ENCODE results near the gene TOPAZ1. TPM values are rescaled to one million over a fixed set of nuclear protein-coding genes. Genes with fewer than 3 reads are reported as not detected.

The TOPAZ1 gene
- total RNA-seq, 1 experiment from 2014 or later, result not detected

DNA sequence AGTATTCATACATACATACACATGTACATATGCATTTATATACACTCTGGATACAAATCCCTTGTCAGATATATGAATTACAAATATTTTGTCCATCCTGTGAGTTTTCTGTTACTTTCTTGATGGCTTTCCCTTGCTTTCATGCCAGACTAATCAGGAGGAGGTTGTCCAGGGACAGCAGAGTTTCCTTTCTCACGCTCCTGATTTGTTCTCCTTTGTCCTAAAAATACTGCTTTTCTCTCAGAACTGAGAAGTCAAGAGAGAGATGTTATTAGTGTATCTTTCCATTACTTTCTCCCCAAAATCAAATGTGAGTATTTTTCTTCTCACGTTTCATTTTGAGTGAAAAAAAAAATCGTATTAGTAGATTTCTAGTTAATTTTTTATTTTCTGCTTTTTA, 84.8 kb downstream of the TOPAZ1 start:
- TF ChIP-seq, protein P1, sequence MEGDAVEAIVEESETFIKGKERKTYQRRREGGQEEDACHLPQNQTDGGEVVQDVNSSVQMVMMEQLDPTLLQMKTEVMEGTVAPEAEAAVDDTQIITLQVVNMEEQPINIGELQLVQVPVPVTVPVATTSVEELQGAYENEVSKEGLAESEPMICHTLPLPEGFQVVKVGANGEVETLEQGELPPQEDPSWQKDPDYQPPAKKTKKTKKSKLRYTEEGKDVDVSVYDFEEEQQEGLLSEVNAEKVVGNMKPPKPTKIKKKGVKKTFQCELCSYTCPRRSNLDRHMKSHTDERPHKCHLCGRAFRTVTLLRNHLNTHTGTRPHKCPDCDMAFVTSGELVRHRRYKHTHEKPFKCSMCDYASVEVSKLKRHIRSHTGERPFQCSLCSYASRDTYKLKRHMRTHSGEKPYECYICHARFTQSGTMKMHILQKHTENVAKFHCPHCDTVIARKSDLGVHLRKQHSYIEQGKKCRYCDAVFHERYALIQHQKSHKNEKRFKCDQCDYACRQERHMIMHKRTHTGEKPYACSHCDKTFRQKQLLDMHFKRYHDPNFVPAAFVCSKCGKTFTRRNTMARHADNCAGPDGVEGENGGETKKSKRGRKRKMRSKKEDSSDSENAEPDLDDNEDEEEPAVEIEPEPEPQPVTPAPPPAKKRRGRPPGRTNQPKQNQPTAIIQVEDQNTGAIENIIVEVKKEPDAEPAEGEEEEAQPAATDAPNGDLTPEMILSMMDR (conservative IDR thresholded peaks at IDR 0.05; ENCODE audit: low read depth, low read length), result no peak
- TF ChIP-seq EZH2phosphoT487 (IDR thresholded peaks at IDR 0.05; ENCODE audit: borderline replicate concordance, low read length) (no peak), EZH2 (IDR thresholded peaks at IDR 0.05; ENCODE audit: low read length, unreplicated experiment) (no peak)
- no peaks in the 10 kb centered on the region for H3K27me3 ChIP-seq (ENCODE audit: low read length)
- ATAC-seq (no peak), DNase-seq (no peak)
- no peaks in the 10 kb centered on the region for H4K20me1 ChIP-seq (ENCODE audit: low read length)
- CTCF ChIA-PET, result no interaction called here
- POLR2A ChIA-PET (ENCODE audit: unreplicated experiment), result no interaction called here
- H3K79me2 ChIP-seq (ENCODE audit: low read length), result no peaks in the 10 kb centered on the region
- H3K9me2 ChIP-seq (replicated peaks; ENCODE audit: low read length), result no peaks in the 10 kb centered on the region
- 0 out of 2 replicates have a peak overlapping the region, but pooled peaks have one; percentile 2 for H3K27ac ChIP-seq (ENCODE audit: low read length)
- no peaks in the 10 kb centered on the region for H3K9me3 ChIP-seq (ENCODE audit: low read length)
- no peaks in the 10 kb centered on the region for H3K36me3 ChIP-seq (ENCODE audit: low read depth, low read length)
- no peak overlapping the region for H3K4me2 ChIP-seq (ENCODE audit: low read length)
- intact Hi-C loops (cut with micrococcal nuclease), result loop anchor here (1.0 kb wide), 1 partner anchor 12 kb away; the partner anchor contains the start of gene TCAIM
- no peak overlapping the region for H2AFZ ChIP-seq (ENCODE audit: low read length)
- BruUV-seq (replicated peaks), result no TSS peak
- H3K9ac ChIP-seq (ENCODE audit: low read length), result no peak overlapping the region
- H3K4me1 ChIP-seq (ENCODE audit: insufficient read depth, low read length), result peaks cover 7% of the 10 kb centered on the region
- H3K4me3 ChIP-seq (ENCODE audit: low read length), result no peak overlapping the region
- H3F3A ChIP-seq (ENCODE audit: low read length, unreplicated experiment), result no peaks in the 10 kb centered on the region

DNA sequence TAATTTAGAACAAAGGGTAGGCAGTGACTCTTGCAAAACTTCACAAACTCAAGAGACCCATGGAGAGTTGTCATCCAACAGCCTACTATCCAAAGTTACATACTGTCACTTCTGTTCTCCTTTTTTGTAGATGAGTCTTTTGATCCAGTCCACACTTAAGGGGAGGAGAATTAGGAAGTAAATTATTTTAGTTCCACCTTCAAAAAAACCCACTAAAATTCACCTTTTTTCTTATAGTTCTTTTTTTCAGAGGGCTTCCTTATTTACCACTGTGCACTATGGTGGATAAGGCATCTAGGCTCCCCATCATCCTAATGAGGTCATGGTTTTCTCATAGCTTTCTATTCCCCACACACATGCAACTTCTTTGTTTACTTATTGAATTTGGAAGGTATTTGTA, 88.3 kb downstream of the TOPAZ1 start:
- Histone ChIP-seq H3K27ac (ENCODE audit: low read length) (no peak overlapping the region), H3K4me2 (ENCODE audit: low read length) (no peak overlapping the region), H3K9me3 (ENCODE audit: low read length) (no peaks in the 10 kb centered on the region), H4K20me1 (ENCODE audit: low read length) (no peaks in the 10 kb centered on the region), H3K4me3 (ENCODE audit: low read length) (no peak overlapping the region), H3K79me2 (ENCODE audit: low read length) (no peaks in the 10 kb centered on the region), H3K27me3 (ENCODE audit: low read length) (no peaks in the 10 kb centered on the region), H3K4me1 (ENCODE audit: insufficient read depth, low read length) (peaks cover 4% of the 10 kb centered on the region; the same call in 1 of the 2 replicates), H3K9ac (ENCODE audit: low read length) (no peak overlapping the region), H3F3A (ENCODE audit: low read length, unreplicated experiment) (no peaks in the 10 kb centered on the region), H3K36me3 (ENCODE audit: low read depth, low read length) (no peaks in the 10 kb centered on the region), H2AFZ (ENCODE audit: low read length) (no peak overlapping the region), H3K9me2 (replicated peaks; ENCODE audit: low read length) (no peaks in the 10 kb centered on the region)
- ChIA-PET POLR2A (ENCODE audit: unreplicated experiment) (no interaction called here), CTCF (no interaction called here)
- no TSS peak for BruUV-seq (replicated peaks)
- DNase-seq (no peak), ATAC-seq (no peak)
- TF ChIP-seq, protein P1 (conservative IDR thresholded peaks at IDR 0.05; ENCODE audit: low read depth, low read length), result no peak
- TF ChIP-seq EZH2 (IDR thresholded peaks at IDR 0.05; ENCODE audit: low read length, unreplicated experiment) (no peak), EZH2phosphoT487 (IDR thresholded peaks at IDR 0.05; ENCODE audit: borderline replicate concordance, low read length) (no peak)
- intact Hi-C loops (cut with micrococcal nuclease), result no loop called here

DNA sequence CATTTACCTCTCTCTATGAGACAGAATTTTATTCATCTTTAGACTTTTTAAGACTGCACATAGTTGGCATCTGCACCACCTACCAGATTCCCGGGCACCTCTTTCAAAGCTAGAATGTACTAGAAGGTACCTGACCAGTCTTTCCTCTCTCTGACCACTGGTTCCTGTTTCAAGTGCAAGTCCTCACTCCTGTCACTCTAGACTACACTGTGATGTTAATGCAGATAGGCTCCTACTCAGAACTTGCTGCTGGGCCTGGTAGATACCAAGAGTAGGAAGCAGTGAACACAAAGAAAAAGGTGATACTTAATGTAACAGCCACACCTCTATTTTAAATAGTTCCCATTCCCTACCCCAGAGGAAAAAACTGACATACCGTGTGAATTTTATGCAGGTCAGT, 88.8 kb downstream of the TOPAZ1 start:
- BruUV-seq (replicated peaks), result no TSS peak
- Histone ChIP-seq H3K9ac (ENCODE audit: low read length) (no peak overlapping the region), H3K9me3 (ENCODE audit: low read length) (no peaks in the 10 kb centered on the region), H3K4me2 (ENCODE audit: low read length) (no peak overlapping the region), H3K27me3 (ENCODE audit: low read length) (no peaks in the 10 kb centered on the region), H3K36me3 (ENCODE audit: low read depth, low read length) (no peaks in the 10 kb centered on the region), H3K79me2 (ENCODE audit: low read length) (no peaks in the 10 kb centered on the region), H3F3A (ENCODE audit: low read length, unreplicated experiment) (no peaks in the 10 kb centered on the region), H3K9me2 (replicated peaks; ENCODE audit: low read length) (no peaks in the 10 kb centered on the region), H3K27ac (ENCODE audit: low read length) (no peak overlapping the region), H2AFZ (ENCODE audit: low read length) (no peak overlapping the region), H3K4me3 (ENCODE audit: low read length) (no peak overlapping the region), H3K4me1 (ENCODE audit: insufficient read depth, low read length) (peaks cover 4% of the 10 kb centered on the region; the same call in 1 of the 2 replicates), H4K20me1 (ENCODE audit: low read length) (no peaks in the 10 kb centered on the region)
- ChIA-PET CTCF (no interaction called here), POLR2A (ENCODE audit: unreplicated experiment) (no interaction called here)
- TF ChIP-seq, protein P1 (conservative IDR thresholded peaks at IDR 0.05; ENCODE audit: low read depth, low read length), result no peak
- TF ChIP-seq EZH2phosphoT487 (IDR thresholded peaks at IDR 0.05; ENCODE audit: borderline replicate concordance, low read length) (no peak), EZH2 (IDR thresholded peaks at IDR 0.05; ENCODE audit: low read length, unreplicated experiment) (no peak)
- no peak for DNase-seq
- intact Hi-C loops (cut with micrococcal nuclease), result no loop called here
- ATAC-seq, result no peak
